Measurements from ENCODE around the gene FYCO1. TPM values are rescaled to one million over a fixed set of nuclear protein-coding genes. Genes with fewer than 3 reads are reported as not detected.
A peak's percentile ranks its signal among the peaks of the same experiment; 100 is the strongest.

Gene FYCO1
- total and polyA plus RNA-seq, 9 of the 15 experiments (the other 6 are each of a cell fraction or from before 2014, with no cell fraction given): 2.1 to 13.8 (median 7.4) TPM

DNA sequence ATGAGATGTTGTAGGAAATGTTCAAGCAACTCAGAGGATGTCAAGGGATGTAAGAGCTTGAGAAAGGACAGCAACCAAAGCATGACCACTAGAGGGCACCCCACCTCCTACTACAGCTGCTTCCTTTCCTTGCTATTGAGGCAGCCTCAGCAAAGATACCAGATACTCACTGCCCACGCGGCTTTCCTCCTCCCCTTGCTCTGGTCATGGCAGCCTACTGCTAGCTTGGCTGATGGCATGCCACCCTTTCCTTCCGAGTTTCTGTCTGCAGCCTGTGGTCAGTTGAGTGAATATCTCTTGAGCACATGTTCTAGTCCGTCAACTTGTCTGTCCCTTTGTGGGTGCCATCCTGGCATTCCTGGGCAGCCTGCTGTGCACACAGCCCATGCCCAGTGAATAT, 56.8 kb downstream of the FYCO1 start (continued):
- TF ChIP-seq HINFP (tag; conservative IDR thresholded peaks at IDR 0.05; ENCODE audit: low read depth) (no peak), ETS2 (tag; IDR thresholded peaks at IDR 0.05; ENCODE audit: borderline replicate concordance, poor library complexity, severe bottlenecking) (no peak), MCM7 (IDR thresholded peaks at IDR 0.05) (no peak), NFIX (CRISPR knock-in tag; IDR thresholded peaks at IDR 0.05; ENCODE audit: low read depth) (no peak), CTBP1 (IDR thresholded peaks at IDR 0.05; ENCODE audit: borderline replicate concordance) (peak; percentile 26; the same call in 1 of the 2 replicates), ZNF436 (CRISPR knock-in tag; IDR thresholded peaks at IDR 0.05) (no peak), PBX2 (CRISPR knock-in tag; IDR thresholded peaks at IDR 0.05; ENCODE audit: low read depth) (no peak), PBX2 (tag; conservative IDR thresholded peaks at IDR 0.05; ENCODE audit: low read depth) (no peak), SNIP1 (IDR thresholded peaks at IDR 0.05; ENCODE audit: low read depth) (no peak), EGR1 (conservative IDR thresholded peaks at IDR 0.05) (peak; percentile 65), CREB1 (IDR thresholded peaks at IDR 0.05) (no peak), CREB1 (CRISPR knock-in tag; IDR thresholded peaks at IDR 0.05) (no peak), ZFPM2 (CRISPR knock-in tag; IDR thresholded peaks at IDR 0.05) (no peak), NUFIP1 (IDR thresholded peaks at IDR 0.05; ENCODE audit: partially characterized antibody) (no peak), HMG20A (CRISPR knock-in tag; conservative IDR thresholded peaks at IDR 0.05) (no peak), SMARCA4 (IDR thresholded peaks at IDR 0.05) (no peak), ZNF239 (CRISPR knock-in tag; IDR thresholded peaks at IDR 0.05) (no peak), POLR2AphosphoS5 (IDR thresholded peaks at IDR 0.05; ENCODE audit: control insufficient read depth, insufficient read depth, low read depth, low read length) (no peak), BCLAF1 (IDR thresholded peaks at IDR 0.05; ENCODE audit: borderline replicate concordance in 1 of 2, control insufficient read depth in 1 of 2, low read depth in 2 of 2, low read length in 1 of 2) (no peak)
- TF ChIP-seq, protein P1, sequence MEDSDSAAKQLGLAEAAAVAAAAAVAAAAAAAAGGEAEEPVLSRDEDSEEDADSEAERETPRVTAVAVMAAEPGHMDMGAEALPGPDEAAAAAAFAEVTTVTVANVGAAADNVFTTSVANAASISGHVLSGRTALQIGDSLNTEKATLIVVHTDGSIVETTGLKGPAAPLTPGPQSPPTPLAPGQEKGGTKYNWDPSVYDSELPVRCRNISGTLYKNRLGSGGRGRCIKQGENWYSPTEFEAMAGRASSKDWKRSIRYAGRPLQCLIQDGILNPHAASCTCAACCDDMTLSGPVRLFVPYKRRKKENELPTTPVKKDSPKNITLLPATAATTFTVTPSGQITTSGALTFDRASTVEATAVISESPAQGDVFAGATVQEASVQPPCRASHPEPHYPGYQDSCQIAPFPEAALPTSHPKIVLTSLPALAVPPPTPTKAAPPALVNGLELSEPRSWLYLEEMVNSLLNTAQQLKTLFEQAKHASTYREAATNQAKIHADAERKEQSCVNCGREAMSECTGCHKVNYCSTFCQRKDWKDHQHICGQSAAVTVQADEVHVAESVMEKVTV (CRISPR knock-in tag; IDR thresholded peaks at IDR 0.05): peak; percentile 68

Measured in K562 (cell line).